Measurements from ENCODE around the gene LMOD1.

GRCh38 chr1:201939148-201939547, 7.2 kb downstream of the LMOD1 start:
- TF ChIP-seq CTCF (IDR thresholded peaks at IDR 0.05) (no peak), POLR2A (IDR thresholded peaks at IDR 0.05) (no peak), POLR2AphosphoS5 (IDR thresholded peaks at IDR 0.05) (no peak)
